ENCODE results near the gene CD34.

DNA sequence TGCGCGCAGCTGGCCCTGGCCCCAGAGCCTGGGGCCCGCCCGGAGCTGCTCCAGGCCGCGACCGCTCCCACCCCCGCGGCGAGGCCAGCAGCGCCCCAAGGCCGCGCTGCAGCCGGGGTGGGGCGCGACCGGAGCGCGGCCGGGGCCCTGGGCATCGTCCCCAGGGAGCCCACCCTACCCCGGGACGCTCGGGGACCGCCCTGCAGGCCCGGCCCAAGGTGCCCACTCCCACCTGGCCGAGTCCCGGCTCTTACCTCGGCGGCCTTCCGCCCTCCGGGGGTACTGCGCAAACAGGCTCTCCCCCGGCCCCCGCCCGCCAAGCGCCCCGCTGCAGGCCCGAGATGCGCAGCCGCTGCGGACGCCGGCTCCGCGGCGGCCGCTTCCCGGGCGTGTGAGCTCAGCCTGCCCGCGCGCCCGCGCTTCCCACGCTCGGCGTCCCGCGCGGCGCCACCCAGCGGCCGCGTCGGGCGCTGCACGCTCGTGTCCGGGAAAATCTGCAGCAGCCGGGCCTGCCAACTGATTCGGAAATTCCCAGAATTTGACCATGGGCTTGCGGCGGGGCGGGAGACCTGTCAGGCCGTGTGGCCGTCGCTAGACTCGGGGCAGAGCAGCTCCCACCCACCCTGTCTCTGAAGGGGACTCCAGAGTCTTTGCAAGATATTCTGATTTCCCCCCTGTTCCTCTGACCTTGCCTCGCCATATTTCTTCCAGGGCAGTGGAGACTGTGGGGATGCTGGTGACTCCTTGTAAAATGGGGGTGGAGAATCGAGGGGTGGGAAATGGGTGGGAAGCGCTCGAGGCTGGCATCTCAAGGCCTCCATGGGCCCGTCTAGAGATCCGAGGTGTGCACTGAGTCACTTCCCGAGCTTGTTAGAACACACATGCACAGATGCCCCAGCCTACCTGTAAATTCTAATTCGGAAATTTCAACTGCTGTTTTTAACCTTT is 41.9 kb downstream of the CD34 start:
- peak; percentile 19 to 91 for TF ChIP-seq POLR2A (IDR thresholded peaks at IDR 0.05)
- TF ChIP-seq, protein P1, sequence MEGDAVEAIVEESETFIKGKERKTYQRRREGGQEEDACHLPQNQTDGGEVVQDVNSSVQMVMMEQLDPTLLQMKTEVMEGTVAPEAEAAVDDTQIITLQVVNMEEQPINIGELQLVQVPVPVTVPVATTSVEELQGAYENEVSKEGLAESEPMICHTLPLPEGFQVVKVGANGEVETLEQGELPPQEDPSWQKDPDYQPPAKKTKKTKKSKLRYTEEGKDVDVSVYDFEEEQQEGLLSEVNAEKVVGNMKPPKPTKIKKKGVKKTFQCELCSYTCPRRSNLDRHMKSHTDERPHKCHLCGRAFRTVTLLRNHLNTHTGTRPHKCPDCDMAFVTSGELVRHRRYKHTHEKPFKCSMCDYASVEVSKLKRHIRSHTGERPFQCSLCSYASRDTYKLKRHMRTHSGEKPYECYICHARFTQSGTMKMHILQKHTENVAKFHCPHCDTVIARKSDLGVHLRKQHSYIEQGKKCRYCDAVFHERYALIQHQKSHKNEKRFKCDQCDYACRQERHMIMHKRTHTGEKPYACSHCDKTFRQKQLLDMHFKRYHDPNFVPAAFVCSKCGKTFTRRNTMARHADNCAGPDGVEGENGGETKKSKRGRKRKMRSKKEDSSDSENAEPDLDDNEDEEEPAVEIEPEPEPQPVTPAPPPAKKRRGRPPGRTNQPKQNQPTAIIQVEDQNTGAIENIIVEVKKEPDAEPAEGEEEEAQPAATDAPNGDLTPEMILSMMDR (IDR thresholded peaks at IDR 0.05): peak; percentile 23 to 98 (median 76)
